ENCODE results near the gene JARID2. TPM values are rescaled to one million over a fixed set of nuclear protein-coding genes. Genes with fewer than 3 reads are reported as not detected.

The JARID2 gene
- total RNA-seq, 2 experiments from 2014 or later: 30.0 to 42.4 TPM

- H3K36me3 Mint-ChIP-seq: no peaks in the 10 kb centered on the region
- no peak for ATAC-seq
- CTCF ChIA-PET: no interaction called here
- no peak overlapping the region for H3K27ac Mint-ChIP-seq
- no peaks in the 10 kb centered on the region for H3K9me3 Mint-ChIP-seq (ENCODE audit: low read depth)
- no peak for DNase-seq
- H3K27me3 Mint-ChIP-seq: no peaks in the 10 kb centered on the region
- H3K4me3 Mint-ChIP-seq: no peak overlapping the region
- H3K4me1 Mint-ChIP-seq: peaks cover 7% of the 10 kb centered on the region
Observed at GRCh38 chr6:15239616-15240364, 6.1 kb upstream of the JARID2 start.

GRCh38 chr6:15242503-15242902, 3.4 kb upstream of the JARID2 start:
- H3K9me3 Mint-ChIP-seq (ENCODE audit: low read depth): no peaks in the 10 kb centered on the region
- H3K4me1 Mint-ChIP-seq: peaks cover 9% of the 10 kb centered on the region
- peaks cover 1% of the 10 kb centered on the region for H3K36me3 Mint-ChIP-seq
- no peak overlapping the region for H3K27ac Mint-ChIP-seq
- ATAC-seq (no peak), DNase-seq (no peak)
- CTCF ChIA-PET: interaction anchor here (0.6 kb wide), 1 partner anchor 582 kb away, joined by 3 read pairs; no protein-coding TSS in a partner anchor
- no peak overlapping the region for H3K4me3 Mint-ChIP-seq
- no peaks in the 10 kb centered on the region for H3K27me3 Mint-ChIP-seq

DNA sequence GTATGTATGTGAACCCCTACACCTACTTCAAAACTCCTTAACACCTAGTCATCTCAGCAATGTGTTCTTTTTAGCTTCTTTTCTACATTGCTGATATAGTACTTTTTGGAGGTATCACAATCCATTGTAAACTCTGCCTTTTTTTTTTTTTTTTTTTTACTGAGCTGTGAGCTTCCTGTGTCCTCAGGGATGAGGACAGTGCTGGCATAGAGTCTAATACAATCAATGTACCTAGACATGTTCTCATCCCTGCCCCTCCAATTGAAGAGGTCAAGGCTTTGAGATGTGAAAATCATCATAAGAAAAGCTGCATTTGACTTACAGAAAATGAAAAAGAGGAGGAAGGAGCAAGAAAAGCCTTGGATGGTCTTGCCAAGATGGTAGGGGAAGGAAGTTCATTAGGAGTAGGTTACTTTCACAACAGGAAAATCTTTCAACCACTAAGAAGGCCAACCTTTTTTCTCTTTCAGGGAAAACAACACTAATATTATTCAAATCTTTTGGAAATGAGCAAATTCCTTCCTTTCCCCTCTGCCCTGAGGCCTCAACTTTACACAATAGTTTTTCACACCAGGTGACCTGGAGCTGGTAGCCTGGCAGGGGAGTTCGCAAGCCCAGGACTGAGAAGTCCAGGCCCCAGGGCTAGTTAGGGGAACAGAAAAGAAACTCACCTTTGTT, 2.8 kb upstream of the JARID2 start:
- CTCF ChIA-PET: interaction anchor here (0.6 kb wide), 1 partner anchor 583 kb away, joined by 3 read pairs; no protein-coding TSS in a partner anchor
- ATAC-seq: no peak

DNA sequence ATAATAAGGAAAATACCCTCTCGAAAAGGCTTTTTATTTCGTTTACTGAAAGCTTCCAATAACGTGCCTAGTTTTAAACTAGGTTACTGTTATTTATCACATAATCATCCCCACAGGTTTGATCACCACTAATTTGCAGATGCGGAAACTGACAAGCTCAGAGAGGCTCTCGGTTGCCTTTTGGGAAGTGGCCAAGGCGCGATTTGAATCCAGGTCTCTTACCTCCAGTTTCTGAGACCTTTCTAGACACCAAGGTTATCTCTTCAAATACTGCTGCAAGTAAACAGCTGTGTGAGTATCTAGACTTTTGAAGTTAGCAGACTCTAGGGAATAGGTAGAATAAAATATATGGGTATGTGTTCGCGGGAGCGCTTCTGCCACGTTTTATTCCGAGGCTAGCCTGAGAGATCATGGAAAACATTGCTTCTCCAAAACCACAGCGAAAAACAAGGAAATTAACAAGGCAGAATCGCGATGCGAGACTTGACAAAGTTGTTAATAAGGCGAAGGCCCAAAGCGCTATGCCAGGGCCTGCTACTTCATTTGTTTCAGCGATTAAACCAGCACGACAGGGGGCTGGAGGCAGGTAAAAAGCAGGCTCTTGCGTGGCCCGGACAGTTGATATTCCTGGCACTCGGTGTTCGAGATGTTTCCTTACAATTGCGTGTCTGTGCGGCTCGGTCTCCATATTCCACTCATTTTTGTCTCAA, 1.8 kb upstream of the JARID2 start:
- CTCF ChIA-PET: no interaction called here
- DNase-seq (no peak), ATAC-seq (no peak)
- Mint-ChIP-seq H3K27me3 (no peaks in the 10 kb centered on the region), H3K4me3 (peak overlapping the region; percentile 93), H3K36me3 (peaks cover 5% of the 10 kb centered on the region), H3K9me3 (ENCODE audit: low read depth) (no peaks in the 10 kb centered on the region), H3K4me1 (peaks cover 9% of the 10 kb centered on the region), H3K27ac (peak overlapping the region; percentile 59)

More for the DNA sequence above, 2.8 kb upstream of the JARID2 start:
- Mint-ChIP-seq H3K27ac (no peak overlapping the region), H3K27me3 (no peaks in the 10 kb centered on the region), H3K4me1 (peaks cover 9% of the 10 kb centered on the region), H3K36me3 (peaks cover 4% of the 10 kb centered on the region), H3K4me3 (no peak overlapping the region), H3K9me3 (ENCODE audit: low read depth) (no peaks in the 10 kb centered on the region)
- no peak for DNase-seq

GRCh38 chr6:15244620-15245360, 1.1 kb upstream of the JARID2 start:
- Mint-ChIP-seq H3K4me3 (peak overlapping the region; percentile 93), H3K27me3 (no peaks in the 10 kb centered on the region), H3K27ac (peak overlapping the region; percentile 99), H3K4me1 (peaks cover 14% of the 10 kb centered on the region), H3K9me3 (ENCODE audit: low read depth) (no peaks in the 10 kb centered on the region), H3K36me3 (peaks cover 5% of the 10 kb centered on the region)
- CTCF ChIA-PET: interaction anchor here (0.9 to 1.0 kb wide), 3 partner anchors 144 to 246 kb away, joined by 3 read pairs; no protein-coding TSS in a partner anchor
- peak; percentile 9 for ATAC-seq
- peak; percentile 75 for DNase-seq

GRCh38 chr6:15246217-15246665, 372 bp downstream of the JARID2 start:
- H3K4me1 Mint-ChIP-seq: peaks cover 28% of the 10 kb centered on the region
- peak overlapping the region; percentile 93 for H3K4me3 Mint-ChIP-seq
- CTCF ChIA-PET: interaction anchor here (1.5 kb wide), 1 partner anchor 82 kb away, joined by 3 read pairs; no protein-coding TSS in a partner anchor
- peak overlapping the region; percentile 99 for H3K27ac Mint-ChIP-seq
- ATAC-seq (no peak), DNase-seq (no peak)
- H3K9me3 Mint-ChIP-seq (ENCODE audit: low read depth): no peaks in the 10 kb centered on the region
- H3K27me3 Mint-ChIP-seq: no peaks in the 10 kb centered on the region
- peaks cover 11% of the 10 kb centered on the region for H3K36me3 Mint-ChIP-seq

DNA sequence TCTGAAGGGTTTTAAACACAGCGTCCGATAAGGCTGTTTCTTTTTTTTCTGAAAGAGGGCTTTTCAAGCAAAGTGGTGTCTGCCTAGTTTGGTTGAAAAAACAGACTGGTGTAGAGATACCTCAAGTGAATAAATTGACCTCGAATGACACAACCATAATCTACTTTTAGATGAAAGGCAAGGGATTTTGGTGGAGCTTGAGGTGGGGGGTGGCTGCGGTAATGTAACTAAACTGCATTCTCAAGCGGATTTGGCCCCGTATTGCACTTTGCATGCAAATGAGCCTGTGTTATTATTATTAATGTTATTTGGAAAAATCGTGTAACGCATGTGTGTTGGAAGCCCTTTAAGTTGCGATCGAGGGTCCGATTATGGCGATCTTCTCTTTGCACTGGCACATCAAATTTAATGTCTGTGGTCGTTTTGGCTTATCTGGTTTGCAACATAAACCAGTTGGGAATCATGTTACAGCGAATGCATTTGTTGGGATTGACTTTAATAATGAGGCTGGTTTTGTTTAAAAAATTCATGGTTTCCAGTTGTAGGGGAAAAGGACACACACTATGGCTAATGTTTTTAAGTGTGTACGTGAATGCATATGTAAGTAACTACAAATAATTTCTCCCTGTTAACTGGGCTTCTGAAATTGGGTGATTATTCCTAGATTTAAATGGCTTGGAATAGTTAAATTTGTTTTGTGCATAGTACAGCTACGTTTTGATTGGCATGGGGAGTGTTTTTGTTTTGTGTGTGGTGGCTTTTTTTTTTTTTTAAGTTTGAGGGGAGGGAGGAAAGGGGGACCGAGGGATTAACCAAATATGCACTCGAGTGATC, 1.0 kb downstream of the JARID2 start:
- Mint-ChIP-seq H3K4me1 (peaks cover 34% of the 10 kb centered on the region), H3K36me3 (peaks cover 13% of the 10 kb centered on the region), H3K4me3 (peak overlapping the region; percentile 93), H3K9me3 (ENCODE audit: low read depth) (no peaks in the 10 kb centered on the region), H3K27me3 (no peaks in the 10 kb centered on the region), H3K27ac (peak overlapping the region; percentile 99)
- ATAC-seq (no peak), DNase-seq (peak; percentile 60)
- CTCF ChIA-PET: interaction anchor here (0.7 to 1.5 kb wide), 7 partner anchors 59 to 848 kb away, joined by 3 to 4 read pairs (median 3); no protein-coding TSS in a partner anchor

DNA sequence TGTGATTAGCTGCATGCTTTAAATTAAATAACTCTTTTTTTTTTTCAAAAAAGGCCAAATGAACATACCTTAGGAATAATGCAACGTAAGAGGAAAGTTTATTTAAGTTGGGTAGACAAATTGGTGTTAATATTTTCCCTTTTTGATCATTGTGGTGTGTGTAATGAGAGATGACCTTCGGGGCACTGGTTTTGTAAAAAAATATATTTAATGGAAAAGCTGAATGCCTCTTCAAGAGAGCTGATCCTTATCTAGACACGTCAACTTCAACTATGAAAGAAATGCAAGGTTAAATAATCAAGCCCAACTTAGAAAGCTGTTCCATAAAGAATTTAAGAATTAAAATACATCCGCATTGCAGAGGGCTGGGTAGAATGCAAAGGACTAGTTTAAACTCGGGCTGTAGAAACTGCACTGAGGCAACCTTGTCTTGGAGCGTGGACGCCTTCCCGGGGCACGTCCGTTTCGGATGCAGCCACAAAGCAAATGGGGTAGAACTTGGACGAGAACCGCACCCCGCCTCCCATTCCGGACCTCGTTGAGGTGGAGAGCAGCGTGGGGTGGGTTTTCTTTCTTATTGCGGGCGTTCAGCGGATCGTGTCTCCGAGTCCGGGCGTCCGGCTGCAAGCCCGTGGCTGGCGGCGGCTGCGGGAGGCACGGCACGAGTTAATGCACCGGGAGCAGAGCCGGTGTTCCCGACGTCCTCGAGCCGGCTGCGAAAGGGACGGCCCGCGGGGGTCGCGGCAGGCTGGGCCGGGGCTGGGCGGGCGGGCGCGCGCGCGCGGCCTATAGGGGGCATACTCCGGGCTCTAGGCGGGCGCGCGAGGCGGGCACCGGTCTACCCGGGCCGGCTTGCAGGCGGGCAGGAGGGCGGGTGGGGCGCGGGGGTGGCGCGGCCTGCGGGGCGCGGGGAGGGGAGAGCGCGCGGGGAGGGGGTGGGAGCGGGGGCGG, 1.9 kb downstream of the JARID2 start:
- H3K36me3 Mint-ChIP-seq: peaks cover 16% of the 10 kb centered on the region
- CTCF ChIA-PET: interaction anchor here (0.7 to 2.3 kb wide), 8 partner anchors 53 to 849 kb away, joined by 3 to 13 read pairs (median 3); no protein-coding TSS in a partner anchor
- DNase-seq: peak; percentile 75
- no peaks in the 10 kb centered on the region for H3K27me3 Mint-ChIP-seq
- peak overlapping the region; percentile 93 for H3K4me3 Mint-ChIP-seq
- peaks cover 41% of the 10 kb centered on the region for H3K4me1 Mint-ChIP-seq
- ATAC-seq: peak; percentile 25
- H3K9me3 Mint-ChIP-seq (ENCODE audit: low read depth): no peaks in the 10 kb centered on the region
- H3K27ac Mint-ChIP-seq: peak overlapping the region; percentile 99

DNA sequence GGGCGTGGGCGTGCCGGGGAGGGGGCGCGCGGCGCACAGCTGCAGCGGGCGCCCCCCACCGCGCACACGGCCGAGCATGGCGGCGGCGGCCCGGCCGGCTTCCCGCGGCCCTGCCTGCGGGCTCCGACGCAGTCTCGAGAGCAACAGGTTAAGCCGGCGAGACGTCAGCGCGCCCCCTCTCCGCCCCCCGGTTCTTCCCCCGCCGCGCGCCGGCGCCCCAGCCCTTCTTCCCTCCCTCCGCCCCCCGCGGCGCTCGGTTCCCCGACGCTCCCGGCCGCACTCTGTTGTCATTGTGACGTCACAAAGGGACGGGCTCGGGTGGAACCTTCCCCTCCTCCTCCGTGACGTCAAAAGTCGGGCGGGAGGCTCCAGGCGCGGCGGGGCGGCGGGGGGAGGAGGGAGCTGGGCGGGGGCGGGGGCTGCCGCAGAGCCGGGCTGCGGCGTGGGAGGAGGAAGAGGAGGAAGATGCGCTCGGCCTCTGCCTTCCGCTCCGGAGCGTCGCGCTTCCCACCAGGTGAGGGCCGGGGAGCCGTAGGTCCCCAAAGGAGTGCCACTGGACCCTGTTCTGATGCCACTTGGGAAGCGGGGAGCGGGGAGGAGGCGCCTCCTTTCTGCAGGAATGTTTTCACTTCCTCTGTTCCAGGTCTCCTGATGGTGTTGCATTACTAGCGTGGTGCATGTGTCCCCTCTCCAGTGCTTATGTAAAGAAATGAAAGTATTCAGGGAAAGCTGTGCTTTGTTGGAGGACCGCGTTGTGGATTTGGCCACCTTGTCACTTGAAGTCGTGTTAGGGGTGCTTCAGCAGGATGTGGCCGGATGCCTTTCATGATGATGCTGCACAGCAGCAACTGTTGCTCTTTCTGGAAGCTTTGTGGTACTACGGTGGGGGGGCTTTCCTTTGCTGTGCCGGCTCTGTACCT, 2.8 kb downstream of the JARID2 start:
- CTCF ChIA-PET: interaction anchor here (0.7 to 2.3 kb wide), 5 partner anchors 52 to 880 kb away, joined by 3 to 13 read pairs (median 6); partner anchors contain the start of gene MYLIP
- DNase-seq (peak; percentile 98), ATAC-seq (peak; percentile 54)
- H3K27ac Mint-ChIP-seq: peak overlapping the region; percentile 99
- peak overlapping the region; percentile 96 for H3K4me3 Mint-ChIP-seq
- no peaks in the 10 kb centered on the region for H3K9me3 Mint-ChIP-seq (ENCODE audit: low read depth)
- H3K4me1 Mint-ChIP-seq: peaks cover 47% of the 10 kb centered on the region
- peaks cover 21% of the 10 kb centered on the region for H3K36me3 Mint-ChIP-seq
- no peaks in the 10 kb centered on the region for H3K27me3 Mint-ChIP-seq

DNA sequence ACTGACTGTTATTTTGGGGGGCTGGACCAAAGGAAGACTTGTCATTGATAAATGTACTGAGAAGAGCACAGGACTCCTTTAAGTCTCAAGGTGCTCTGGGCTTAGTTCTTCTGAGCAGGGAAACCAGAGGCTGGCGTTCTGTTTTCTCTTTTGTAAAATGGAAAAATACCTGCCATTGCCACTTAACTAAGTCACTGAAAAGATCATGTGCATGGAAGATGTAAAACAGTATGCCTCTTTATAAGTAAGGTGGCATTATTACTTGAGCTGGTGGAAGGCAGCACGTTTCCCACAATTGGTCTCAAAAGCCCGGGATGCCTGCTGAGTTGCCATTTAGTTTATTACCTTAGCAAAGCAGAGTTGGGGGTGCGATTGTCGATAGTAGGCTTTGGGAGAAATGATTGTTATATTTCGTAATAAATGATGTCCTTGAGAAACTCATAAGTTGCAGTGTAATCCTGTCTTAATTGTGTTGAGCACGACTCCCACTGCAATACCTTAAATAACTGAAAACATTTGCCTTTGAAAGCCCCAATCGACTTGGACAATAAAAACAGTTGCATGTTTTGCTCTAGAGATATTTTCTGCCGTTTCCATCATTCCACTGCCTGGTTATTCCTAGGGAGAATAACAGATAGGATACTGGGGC, 3.6 kb downstream of the JARID2 start:
- no peak for ATAC-seq
- H3K4me1 Mint-ChIP-seq: peaks cover 50% of the 10 kb centered on the region
- H3K36me3 Mint-ChIP-seq: peaks cover 29% of the 10 kb centered on the region

More for the DNA sequence above, 3.6 kb downstream of the JARID2 start:
- Mint-ChIP-seq H3K27ac (peak overlapping the region; percentile 99), H3K9me3 (ENCODE audit: low read depth) (no peaks in the 10 kb centered on the region), H3K27me3 (no peaks in the 10 kb centered on the region), H3K4me3 (peak overlapping the region; percentile 96)
- no peak for DNase-seq
- CTCF ChIA-PET: interaction anchor here (1.0 to 2.3 kb wide), 6 partner anchors 51 to 190 kb away, joined by 3 to 13 read pairs (median 5); no protein-coding TSS in a partner anchor
